A172 (cell line): ENCODE data around the gene FSD1L. TPM values are rescaled to one million over a fixed set of nuclear protein-coding genes. Genes with fewer than 3 reads are reported as not detected.

Experiments used
- DNase-seq: peaks from one replicate; pipeline ENCODE4 v3.0.0-alpha.2; 2015; ENCODE audit warnings: low spot score
- total RNA-seq: library from RNA; depleted of rRNA; stranded (reverse); fragments of >200 nt; shearing (Covaris generic); gene quantifications from 2 replicates; pipeline ENCODE4 v1.2.3, GENCODE V29; 2014

FSD1L gene
- total RNA-seq, 1 experiment from 2014 or later, result 11.7 TPM

GRCh38 chr9:105435453-105435852 lies 12.4 kb upstream of the FSD1L start:
- DNase-seq, result no peak

GRCh38 chr9:105436783-105437182 lies 11.1 kb upstream of the FSD1L start:
- DNase-seq, result no peak

- DNase-seq, result no peak
These were observed 10.1 kb upstream of the FSD1L start for GRCh38 chr9:105437704-105438103.

- no peak for DNase-seq
These were observed 9.6 kb upstream of the FSD1L start for GRCh38 chr9:105438141-105438806.

GRCh38 chr9:105439428-105439827 lies 8.4 kb upstream of the FSD1L start:
- no peak for DNase-seq

- DNase-seq, result no peak
These were observed 6.1 kb upstream of the FSD1L start for GRCh38 chr9:105441616-105442160.

GRCh38 chr9:105443121-105443520 lies 4.7 kb upstream of the FSD1L start:
- no peak for DNase-seq

GRCh38 chr9:105444130-105444529 lies 3.7 kb upstream of the FSD1L start:
- DNase-seq, result no peak

GRCh38 chr9:105445203-105445881 lies 2.5 kb upstream of the FSD1L start:
- no peak for DNase-seq

- peak; percentile 32 for DNase-seq
These were observed 434 bp upstream of the FSD1L start for GRCh38 chr9:105447386-105447813.

- DNase-seq, result no peak
These were observed 1.2 kb downstream of the FSD1L start for GRCh38 chr9:105449081-105449480.

GRCh38 chr9:105452185-105452584 lies 4.4 kb downstream of the FSD1L start:
- DNase-seq, result no peak

GRCh38 chr9:105455836-105456475 lies 8.1 kb downstream of the FSD1L start:
- DNase-seq, result no peak

- no peak for DNase-seq
These were observed 9.9 kb downstream of the FSD1L start for GRCh38 chr9:105457560-105458294.

GRCh38 chr9:105458404-105458803 lies 10.6 kb downstream of the FSD1L start:
- no peak for DNase-seq

GRCh38 chr9:105459336-105459735 lies 11.5 kb downstream of the FSD1L start:
- DNase-seq, result no peak

GRCh38 chr9:105466898-105467455 lies 19.1 kb downstream of the FSD1L start:
- no peak for DNase-seq

GRCh38 chr9:105468875-105469274 lies 21.0 kb downstream of the FSD1L start:
- no peak for DNase-seq

- DNase-seq, result no peak
These were observed 25.4 kb downstream of the FSD1L start for GRCh38 chr9:105473221-105473620.

GRCh38 chr9:105475302-105475701 lies 27.5 kb downstream of the FSD1L start:
- peak; percentile 33 for DNase-seq

GRCh38 chr9:105479846-105480245 lies 32.0 kb downstream of the FSD1L start:
- DNase-seq, result no peak

GRCh38 chr9:105483618-105484017 lies 35.8 kb downstream of the FSD1L start:
- no peak for DNase-seq
